K562 (cell line): ENCODE measurements around the gene OR13J1. TPM values are rescaled to one million over a fixed set of nuclear protein-coding genes. Genes with fewer than 3 reads are reported as not detected.

Source experiments
- CBFA2T3 ChIP-seq: fragments of 450-650 bp; IDR thresholded peaks from 2 replicates; pipeline ENCODE4 v1.6.1; 2017
- CHD1 ChIP-seq: fragments of 200-600 bp; sonication (generic); IDR thresholded peaks from one replicate; pipeline ENCODE4 v1.6.1; 2012; ENCODE audit warnings: mild to moderate bottlenecking, moderate library complexity, low read length, inconsistent platforms
- CREM ChIP-seq: IDR thresholded peaks from 2 replicates; pipeline ENCODE4 v1.6.1; 2014; ENCODE audit warnings: antibody characterized with exemption, low read depth
- EZH2 ChIP-seq: IDR thresholded peaks from 2 replicates; pipeline ENCODE4 v1.6.1; 2012; ENCODE audit warnings: low read depth, mild to moderate bottlenecking, inconsistent platforms, low read length, borderline replicate concordance
- MYNN ChIP-seq, 2 experiments: sonication (generic); formaldehyde crosslinking in 1 of 2; IDR thresholded peaks; 2 replicates each; pipeline versions ENCODE4 v1.5.0 to v1.6.1; 2016 to 2020; ENCODE audit warnings: antibody characterized with exemption in 1 of 2, missing genetic modification reagents in 1 of 2
- NUFIP1 ChIP-seq: fragments of 450-650 bp; IDR thresholded peaks from 2 replicates; pipeline ENCODE4 v1.6.1; 2018; ENCODE audit not compliant: partially characterized antibody
- OTX1 ChIP-seq: fragments of 450-650 bp; formaldehyde crosslinking; IDR thresholded peaks from 2 replicates; pipeline ENCODE4 v1.4.0; 2022; ENCODE audit warnings: mild to moderate bottlenecking
- SMARCA4 ChIP-seq: fragments of 450-650 bp; IDR thresholded peaks from 2 replicates; pipeline ENCODE4 v1.6.1; 2016
- SREBF2 ChIP-seq: sonication (generic); formaldehyde crosslinking; IDR thresholded peaks from 2 replicates; pipeline ENCODE4 v1.4.0; 2020; ENCODE audit warnings: mild to moderate bottlenecking, missing genetic modification reagents
- polyA plus RNA-seq, 8 experiments: library from polyadenylated mRNA; depleted of rRNA in 4 of 8; stranded (reverse) in 5 of 8; unstranded in 3 of 8; fragments of >200 nt; fragmentation: Nextera tagmentation in 2 of 8; fragmentation: Illumina TruSeq in 1 of 8; extraction: Ambion mirVana in 2 of 8; extraction: Trizol in 1 of 8; gene quantifications; 2 replicates each; pipeline versions ENCODE4 v1.2.1 to v1.2.3, GENCODE V29; 2011 to 2014; ENCODE audit warnings: inconsistent platforms in 1 of 8, missing spikeins in 1 of 8
- total RNA-seq, 7 experiments: library from RNA; depleted of rRNA in 6 of 7; stranded (reverse); fragments of >200 nt in 6 of 7; fragmentation: Illumina TruSeq in 2 of 7; extraction: Trizol in 2 of 7; gene quantifications; 2 replicates each; pipeline versions ENCODE4 v1.2.1 to v1.2.3, GENCODE V29; 2011 to 2021; ENCODE audit warnings: low replicate concordance in 1 of 7
- TF ChIP-seq, protein P1 (sequence below), 2 experiments: fragments of 200-800 bp in 1 of 2; sonication (Bioruptor generic) in 1 of 2; sonication (generic) in 1 of 2; formaldehyde crosslinking in 1 of 2; IDR thresholded peaks in 1 of 2; conservative IDR thresholded peaks in 1 of 2; 2 replicates each; pipeline versions ENCODE4 v1.5.0 to v1.6.1; 2016 to 2020; ENCODE audit warnings: missing compliant biosample characterization in 1 of 2, missing genetic modification characterization in 1 of 2, missing genetic modification reagents in 1 of 2
- TF ChIP-seq, protein P2 (sequence below): sonication (generic); formaldehyde crosslinking; IDR thresholded peaks from 2 replicates; pipeline ENCODE4 v1.4.0; 2020; ENCODE audit warnings: mild to moderate bottlenecking, missing genetic modification reagents
- TF ChIP-seq, protein P3 (sequence below): sonication (generic); formaldehyde crosslinking; IDR thresholded peaks from 2 replicates; pipeline ENCODE4 v1.8.0; 2022; ENCODE audit warnings: mild to moderate bottlenecking, missing genetic modification reagents, borderline replicate concordance

OR13J1 gene
- total and polyA plus RNA-seq, 9 of the 15 experiments (the other 6 are each of a cell fraction or from before 2014, with no cell fraction given) = not detected

DNA sequence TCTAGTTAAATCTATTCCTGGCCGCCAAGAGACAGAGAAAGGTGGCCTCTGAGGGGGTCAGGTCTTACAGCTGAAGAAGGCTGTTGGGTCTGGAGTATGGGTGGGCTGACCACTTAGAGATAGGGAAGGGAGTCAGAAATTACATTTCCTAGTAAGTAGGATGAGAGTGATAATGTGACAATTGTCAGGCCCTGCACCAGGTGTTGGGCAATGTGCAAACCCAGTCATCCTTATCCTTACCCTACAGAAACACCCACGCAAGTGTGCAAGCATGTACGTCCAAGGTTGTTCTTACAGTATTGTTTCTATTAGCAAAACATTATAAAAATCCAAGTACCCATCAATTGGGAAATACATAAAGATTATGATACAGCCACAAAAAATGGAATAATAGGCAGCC is 48.6 kb upstream of the OR13J1 start (continued):
- TF ChIP-seq EZH2 = no peak
- TF ChIP-seq OTX1 (CRISPR knock-in tag) = no peak
- TF ChIP-seq, protein P1, sequence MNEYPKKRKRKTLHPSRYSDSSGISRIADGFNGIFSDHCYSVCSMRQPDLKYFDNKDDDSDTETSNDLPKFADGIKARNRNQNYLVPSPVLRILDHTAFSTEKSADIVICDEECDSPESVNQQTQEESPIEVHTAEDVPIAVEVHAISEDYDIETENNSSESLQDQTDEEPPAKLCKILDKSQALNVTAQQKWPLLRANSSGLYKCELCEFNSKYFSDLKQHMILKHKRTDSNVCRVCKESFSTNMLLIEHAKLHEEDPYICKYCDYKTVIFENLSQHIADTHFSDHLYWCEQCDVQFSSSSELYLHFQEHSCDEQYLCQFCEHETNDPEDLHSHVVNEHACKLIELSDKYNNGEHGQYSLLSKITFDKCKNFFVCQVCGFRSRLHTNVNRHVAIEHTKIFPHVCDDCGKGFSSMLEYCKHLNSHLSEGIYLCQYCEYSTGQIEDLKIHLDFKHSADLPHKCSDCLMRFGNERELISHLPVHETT (CRISPR knock-in tag; conservative IDR thresholded peaks at IDR 0.05 in 1 of 2, IDR thresholded peaks at IDR 0.05 in 1 of 2) = peak in 1 of 2 experiments; percentile 22; a peak in 1 of 4 replicates
- TF ChIP-seq NUFIP1 = no peak
- TF ChIP-seq, protein P2, sequence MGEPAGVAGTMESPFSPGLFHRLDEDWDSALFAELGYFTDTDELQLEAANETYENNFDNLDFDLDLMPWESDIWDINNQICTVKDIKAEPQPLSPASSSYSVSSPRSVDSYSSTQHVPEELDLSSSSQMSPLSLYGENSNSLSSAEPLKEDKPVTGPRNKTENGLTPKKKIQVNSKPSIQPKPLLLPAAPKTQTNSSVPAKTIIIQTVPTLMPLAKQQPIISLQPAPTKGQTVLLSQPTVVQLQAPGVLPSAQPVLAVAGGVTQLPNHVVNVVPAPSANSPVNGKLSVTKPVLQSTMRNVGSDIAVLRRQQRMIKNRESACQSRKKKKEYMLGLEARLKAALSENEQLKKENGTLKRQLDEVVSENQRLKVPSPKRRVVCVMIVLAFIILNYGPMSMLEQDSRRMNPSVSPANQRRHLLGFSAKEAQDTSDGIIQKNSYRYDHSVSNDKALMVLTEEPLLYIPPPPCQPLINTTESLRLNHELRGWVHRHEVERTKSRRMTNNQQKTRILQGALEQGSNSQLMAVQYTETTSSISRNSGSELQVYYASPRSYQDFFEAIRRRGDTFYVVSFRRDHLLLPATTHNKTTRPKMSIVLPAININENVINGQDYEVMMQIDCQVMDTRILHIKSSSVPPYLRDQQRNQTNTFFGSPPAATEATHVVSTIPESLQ = no peak
- TF ChIP-seq CHD1 = no peak
- TF ChIP-seq SMARCA4 = 0 out of 2 replicates have a peak, but pooled peaks have one; percentile 47
- TF ChIP-seq CREM = 0 out of 2 replicates have a peak, but pooled peaks have one; percentile 8
- 0 out of 2 replicates have a peak, but pooled peaks have one; percentile 48 for TF ChIP-seq MYNN (IDR thresholded peaks at IDR 0.05)
- no peak for TF ChIP-seq MYNN (CRISPR knock-in tag; IDR thresholded peaks at IDR 0.05)
- TF ChIP-seq, protein P3, sequence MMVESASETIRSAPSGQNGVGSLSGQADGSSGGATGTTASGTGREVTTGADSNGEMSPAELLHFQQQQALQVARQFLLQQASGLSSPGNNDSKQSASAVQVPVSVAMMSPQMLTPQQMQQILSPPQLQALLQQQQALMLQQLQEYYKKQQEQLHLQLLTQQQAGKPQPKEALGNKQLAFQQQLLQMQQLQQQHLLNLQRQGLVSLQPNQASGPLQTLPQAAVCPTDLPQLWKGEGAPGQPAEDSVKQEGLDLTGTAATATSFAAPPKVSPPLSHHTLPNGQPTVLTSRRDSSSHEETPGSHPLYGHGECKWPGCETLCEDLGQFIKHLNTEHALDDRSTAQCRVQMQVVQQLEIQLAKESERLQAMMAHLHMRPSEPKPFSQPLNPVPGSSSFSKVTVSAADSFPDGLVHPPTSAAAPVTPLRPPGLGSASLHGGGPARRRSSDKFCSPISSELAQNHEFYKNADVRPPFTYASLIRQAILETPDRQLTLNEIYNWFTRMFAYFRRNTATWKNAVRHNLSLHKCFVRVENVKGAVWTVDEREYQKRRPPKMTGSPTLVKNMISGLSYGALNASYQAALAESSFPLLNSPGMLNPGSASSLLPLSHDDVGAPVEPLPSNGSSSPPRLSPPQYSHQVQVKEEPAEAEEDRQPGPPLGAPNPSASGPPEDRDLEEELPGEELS (CRISPR knock-in tag) = no peak
- TF ChIP-seq CBFA2T3 = peak; percentile 94
- TF ChIP-seq SREBF2 (CRISPR knock-in tag) = no peak
